ENCODE measurements around the gene EVX2.

The EVX2 gene

GRCh38 chr2:176081376-176081836 lies 2.4 kb downstream of the EVX2 start:
- DNase-seq: no peak

- no peak for DNase-seq
Measured at GRCh38 chr2:176080540-176081375, 3.0 kb downstream of the EVX2 start.

DNA sequence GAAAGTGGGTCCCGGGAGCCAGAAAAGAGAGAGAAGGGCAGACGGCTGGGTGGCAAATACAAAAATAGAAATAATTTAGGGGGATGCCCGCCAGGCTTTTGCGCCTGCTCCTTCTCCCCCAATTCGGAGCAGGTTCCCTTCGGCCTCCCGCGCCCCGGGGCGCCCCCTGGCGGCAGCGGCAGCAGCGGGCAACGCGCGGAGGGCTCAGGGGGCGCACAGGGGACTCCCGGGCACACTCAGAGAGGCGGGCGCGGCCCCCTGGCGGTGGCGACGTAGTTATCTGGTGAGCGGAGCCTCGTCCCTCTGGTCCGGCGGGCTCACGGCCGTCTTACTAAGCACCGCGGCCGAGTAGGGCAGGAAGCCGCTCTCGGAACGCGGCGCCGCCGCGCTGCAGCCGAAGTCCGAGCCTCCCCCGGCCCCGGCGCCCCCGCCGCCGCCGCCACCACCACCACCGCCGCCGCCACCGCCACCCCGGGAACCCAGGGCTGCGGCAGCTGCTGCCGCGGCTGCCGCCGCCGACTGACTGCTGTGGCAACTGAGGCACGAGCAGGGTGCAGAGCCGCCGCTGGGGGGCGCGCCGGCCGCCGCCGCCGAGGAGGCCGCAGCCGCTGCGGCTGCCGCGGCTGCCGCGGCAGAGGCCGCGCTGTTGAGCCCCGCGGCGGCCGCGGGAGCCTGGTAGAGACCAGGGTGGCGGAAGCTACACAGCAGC lies 3.8 kb downstream of the EVX2 start:
- DNase-seq: no peak

- DNase-seq: no peak
Measured at GRCh38 chr2:176079285-176079830, 4.4 kb downstream of the EVX2 start.

GRCh38 chr2:176078541-176079284 lies 5.0 kb downstream of the EVX2 start:
- no peak for DNase-seq

GRCh38 chr2:176076796-176077195 lies 7.0 kb downstream of the EVX2 start:
- no peak for DNase-seq

DNA sequence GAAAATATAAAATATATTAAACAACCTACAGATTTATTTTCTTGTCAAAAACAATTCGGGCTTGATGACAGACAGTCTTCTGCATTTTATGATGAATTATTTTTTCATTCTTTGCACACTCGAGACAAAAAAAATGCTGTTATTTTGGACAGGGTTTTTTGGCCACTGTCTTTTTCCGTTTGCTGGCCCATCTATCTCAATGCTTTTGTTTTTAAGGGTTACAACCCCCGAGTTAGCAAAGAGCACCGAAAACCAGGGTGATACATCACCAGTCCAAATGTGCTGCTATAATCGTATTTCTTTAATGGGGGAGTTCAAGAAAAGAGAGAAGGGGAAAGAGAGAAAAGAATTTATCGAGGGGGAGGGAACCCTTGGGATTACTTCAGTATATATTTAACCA lies 7.7 kb downstream of the EVX2 start:
- DNase-seq: no peak

- DNase-seq: no peak
Measured at GRCh38 chr2:176075481-176075880, 8.3 kb downstream of the EVX2 start.

DNA sequence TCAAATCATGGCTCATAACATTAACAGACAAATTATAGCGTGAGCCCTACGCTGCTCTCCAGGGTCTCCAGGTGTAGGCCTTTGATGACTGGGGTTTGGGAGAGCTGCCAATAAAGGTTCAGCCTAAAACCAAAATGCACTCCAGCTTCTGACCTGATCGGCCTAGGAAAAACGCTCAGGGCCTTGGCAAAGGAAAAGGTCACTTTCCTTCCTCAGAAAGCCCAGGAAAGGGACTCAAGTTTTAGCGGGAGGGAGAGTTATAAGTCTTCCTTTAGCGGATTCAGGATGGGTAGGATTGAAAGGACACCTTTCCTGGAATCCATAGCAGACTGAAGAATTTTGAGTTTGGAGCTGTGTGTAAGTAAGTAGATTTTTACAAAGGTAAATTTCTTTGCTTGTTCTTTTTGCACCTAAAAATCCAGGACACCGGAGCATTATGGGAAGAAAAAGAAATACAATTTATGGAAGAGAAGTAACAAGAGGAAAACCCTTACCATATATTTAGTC lies 8.8 kb downstream of the EVX2 start:
- DNase-seq: no peak

DNA sequence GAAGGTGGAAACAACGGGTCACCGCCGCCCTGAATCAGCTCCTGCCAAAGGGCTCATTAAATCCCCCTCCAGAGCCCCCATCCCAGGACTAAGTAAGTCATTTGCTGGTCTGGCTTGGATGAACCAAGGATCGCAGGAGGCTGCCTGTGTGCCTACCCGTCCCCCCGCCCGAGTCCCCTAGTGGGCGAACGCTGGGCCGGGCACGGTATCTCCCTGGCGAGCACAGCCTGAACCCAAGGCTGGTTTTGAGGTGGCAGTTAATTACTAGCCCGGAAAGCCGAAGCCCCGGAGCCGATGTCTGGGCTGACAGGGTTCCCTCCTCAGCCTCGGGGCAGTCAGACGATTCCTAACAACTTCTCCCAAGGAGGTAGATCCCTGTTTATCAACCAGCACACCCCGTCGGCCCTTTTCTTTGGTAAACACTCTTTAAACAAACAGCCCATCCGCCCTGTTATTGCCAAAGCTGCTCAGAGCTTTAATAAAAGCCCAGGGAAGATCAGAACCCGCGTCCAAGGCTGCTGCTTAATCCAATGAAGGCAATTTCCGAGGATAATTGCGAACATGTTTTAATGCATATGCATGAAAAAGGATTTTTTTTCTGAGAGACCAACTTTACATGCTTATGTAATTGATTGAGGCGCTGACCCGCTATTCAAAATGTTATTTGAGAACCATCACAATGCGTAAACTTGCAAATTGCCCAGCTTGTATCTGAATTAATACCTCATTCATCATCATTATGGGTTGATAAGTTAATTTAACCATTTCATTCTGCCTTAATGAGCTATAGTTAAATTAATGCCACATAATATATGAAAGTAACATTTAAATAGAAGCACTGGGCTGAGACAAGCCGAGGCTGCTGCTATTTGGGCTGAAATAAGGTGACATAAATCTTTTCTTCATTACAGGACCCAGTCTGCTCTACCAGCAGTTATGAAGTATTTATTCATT lies 10.5 kb downstream of the EVX2 start:
- no peak for DNase-seq

- no peak for DNase-seq
Measured at GRCh38 chr2:176072292-176072669, 11.5 kb downstream of the EVX2 start.

DNA sequence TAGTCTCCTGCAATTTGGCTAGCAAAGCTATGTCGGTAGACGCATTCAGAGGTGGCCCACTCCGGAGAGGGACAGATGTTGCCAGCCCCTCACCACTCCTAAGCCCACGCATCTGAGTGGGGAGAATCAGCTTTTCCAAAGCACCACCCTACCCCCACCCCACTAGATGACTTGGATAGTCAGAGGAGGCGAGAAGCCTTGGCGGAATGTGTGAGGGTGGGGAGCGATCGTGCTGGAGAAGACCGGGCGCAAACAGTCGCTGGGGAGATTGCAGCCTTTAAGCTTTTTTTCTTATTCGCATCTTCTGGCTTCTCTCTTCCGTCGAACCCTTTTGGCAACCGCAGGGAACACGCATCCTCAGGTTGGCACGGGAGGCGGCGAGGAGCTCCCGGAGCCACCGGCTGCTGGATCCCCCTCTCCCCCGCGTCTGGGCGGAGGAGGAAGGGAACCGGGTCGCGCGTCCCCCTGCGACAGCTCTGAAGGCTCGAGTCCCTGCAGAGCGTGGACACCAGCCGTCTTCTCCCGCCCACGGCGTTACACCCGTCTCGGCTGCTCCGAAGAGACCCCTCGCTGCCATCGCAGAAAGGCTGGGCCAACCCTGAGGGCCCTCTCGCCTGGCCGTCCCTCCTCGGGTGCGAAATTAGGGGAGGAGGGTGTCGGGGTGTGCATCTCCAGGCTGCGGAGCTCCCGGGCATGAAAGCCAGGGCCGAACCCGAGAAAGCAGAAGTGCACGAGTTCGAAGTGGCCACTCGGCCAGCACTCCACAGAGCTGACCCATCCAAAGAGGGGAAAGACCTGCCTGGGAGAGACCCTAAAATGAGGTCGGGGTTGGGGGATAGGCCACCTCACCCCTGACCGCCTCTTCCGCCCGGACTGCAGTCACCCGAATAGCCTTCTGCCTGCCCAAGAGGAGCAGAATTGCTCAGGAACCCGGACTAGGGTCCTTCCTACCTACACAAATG lies 12.2 kb downstream of the EVX2 start:
- DNase-seq: no peak

DNA sequence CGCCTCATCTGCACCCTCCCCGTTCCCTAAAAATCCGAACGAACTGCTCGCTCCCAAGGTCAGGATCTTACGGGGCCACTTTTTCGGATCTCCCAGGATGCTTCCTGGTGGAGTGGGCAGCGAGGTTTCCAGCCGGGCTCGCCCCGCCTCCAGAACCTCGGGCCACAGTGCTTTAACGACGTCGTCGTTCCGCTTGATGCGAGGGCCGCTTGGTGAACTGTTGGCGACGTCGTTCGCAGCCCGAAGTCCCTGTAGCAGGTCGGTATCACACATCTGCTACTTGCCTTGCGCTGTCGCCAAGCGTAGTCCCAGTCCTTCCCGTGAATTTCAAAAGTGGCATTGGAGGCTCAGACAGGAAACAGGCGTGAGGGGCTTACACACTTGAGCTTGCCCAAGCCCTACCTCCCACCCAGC lies 15.3 kb downstream of the EVX2 start:
- no peak for DNase-seq

DNA sequence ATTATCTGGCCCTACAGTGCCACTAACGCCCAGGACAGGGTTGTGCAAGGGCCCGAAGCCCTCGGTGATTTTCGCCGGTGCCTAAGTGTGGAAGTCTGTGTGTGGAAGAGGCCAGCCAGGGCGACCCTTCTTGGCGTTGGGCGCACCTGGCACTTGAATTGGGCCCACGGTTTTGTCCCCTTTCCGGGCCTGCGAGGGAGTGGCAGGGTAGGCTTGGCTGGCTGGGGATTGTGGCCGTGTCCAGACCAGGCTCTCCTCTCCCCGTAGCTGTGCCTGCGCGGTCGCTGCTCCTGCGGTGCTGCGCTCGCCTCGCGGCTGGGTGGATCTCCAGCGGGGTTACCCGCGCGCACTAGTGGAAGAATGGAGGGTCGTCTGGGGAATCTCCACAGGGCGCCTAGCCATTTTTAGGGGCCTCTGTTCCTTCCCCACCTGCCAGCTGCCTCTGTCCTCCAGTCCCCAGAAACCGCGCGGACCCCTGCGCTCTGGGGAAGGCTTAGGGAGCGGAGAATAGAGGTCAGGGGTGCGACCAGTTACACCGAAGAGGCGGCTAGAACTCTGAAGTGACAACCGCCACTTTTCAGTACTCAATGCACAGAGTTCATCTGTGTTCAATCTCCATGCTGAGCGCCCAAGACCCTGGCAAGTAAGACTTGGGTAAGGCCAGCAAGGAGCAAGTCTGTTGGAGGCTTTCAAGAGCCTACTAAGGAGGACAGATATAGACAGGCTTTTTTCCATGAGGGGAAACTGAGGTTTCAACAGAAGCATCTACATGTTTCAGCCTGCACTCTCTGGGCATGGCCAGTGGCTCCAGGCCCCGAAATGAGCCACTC lies 16.0 kb downstream of the EVX2 start:
- DNase-seq: no peak

GRCh38 chr2:176066645-176067588 lies 16.8 kb downstream of the EVX2 start:
- DNase-seq: no peak

DNA sequence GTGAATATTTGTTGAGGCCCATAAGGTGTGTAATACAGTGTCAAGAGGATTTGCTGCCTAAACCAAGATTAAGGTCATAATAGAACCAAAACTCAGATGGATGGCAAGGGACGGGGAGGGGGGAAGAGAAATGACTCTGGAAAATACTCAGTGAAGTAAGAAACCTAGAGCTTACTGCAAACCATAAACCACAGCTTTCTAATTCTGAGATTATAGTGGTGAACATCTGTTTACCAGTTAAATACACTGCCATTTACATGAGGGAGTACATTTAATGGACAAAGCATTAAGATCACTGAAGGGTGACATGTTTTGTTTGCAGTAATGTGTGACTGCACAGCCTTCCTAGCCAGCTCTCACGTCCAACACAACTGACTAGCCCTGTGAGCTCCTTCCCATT lies 19.8 kb downstream of the EVX2 start:
- DNase-seq: no peak

- DNase-seq: no peak
Measured at GRCh38 chr2:176056406-176056805, 27.4 kb downstream of the EVX2 start.

DNA sequence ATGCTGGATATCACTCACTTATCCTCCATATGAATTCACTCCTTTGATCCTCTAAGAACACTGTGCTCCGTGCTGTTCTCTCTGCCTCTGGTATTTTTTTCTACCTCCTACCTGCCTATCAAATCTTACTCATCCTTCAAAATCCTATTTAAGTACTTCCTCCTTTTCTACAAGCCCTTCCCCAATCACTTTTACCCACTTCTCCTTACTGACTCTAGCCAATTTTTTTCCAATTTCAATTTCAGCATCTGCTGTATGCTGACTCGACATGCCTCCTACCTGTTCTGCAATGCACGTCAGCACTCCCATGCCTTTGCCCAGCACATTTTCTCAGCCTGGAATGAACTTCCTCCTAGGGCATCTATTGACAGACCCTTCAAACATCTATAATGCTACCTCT lies 44.4 kb downstream of the EVX2 start:
- DNase-seq: no peak

GRCh38 chr2:176038694-176039093 lies 45.1 kb downstream of the EVX2 start:
- DNase-seq: no peak
